ENCODE results near the gene AP1G1.
"Not testable (repeated sequence)": the region's sequence is repeated elsewhere in the genome, so short reads cannot be mapped to it uniquely, and the experiment has no call there.

AP1G1 gene

DNA sequence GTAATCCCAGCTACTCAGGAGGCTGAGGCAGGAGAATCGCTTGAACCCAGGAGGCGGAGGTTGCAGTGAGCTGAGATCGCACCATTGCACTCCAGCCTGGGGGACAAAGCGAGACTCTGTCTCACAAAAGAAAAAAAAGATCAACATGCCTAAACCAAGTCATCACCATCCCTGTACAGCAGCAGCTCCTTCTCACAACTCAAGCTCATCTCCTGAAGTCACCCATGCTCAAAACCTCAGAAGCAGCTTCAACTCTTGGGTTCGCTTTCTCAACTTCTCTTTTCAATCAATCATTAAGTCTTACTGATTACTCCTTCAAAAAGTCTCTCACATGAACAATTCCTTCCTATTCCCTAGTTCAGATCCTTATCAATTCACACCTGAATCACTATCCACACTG, 115.5 kb downstream of the AP1G1 start:
- DNase-seq: no peak

DNA sequence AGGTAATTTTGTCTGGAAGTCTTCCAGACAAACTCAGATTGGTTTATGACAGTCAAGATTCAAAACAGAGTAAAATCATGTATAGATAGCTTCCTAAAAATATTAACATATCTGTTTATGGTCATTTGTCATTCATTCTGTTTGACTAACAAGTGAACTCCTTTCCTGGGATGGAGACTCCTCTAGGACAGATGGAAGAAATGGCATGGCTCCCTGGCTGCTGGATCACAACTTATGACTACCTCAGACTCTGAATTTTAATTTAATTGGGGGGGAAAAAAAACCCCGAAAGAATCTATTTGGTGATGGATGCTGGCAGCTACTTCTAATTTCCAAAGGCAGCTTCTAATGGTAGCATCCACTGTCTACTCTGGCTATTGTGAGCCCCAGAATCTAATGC, 118.7 kb downstream of the AP1G1 start:
- DNase-seq: no peak

DNA sequence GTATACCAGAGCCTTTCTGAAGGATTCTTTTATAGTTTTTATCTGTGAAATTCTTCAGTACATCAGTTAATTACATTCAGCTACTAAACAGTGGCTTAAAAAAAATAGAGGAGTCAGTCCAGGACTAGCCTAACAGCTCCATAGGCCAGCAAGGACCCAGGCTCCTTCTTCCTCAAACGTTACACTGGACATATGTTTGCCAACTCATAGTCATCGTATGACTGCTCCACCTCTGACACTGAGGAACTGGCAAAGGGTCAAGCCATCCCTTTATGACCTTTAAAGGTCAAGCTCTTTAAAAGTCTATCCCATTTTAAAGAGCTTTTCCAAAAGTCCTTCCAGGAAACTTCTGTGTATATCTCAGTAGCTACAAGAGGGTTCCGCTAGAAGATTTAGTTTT, 120.8 kb downstream of the AP1G1 start:
- no peak for DNase-seq

DNA sequence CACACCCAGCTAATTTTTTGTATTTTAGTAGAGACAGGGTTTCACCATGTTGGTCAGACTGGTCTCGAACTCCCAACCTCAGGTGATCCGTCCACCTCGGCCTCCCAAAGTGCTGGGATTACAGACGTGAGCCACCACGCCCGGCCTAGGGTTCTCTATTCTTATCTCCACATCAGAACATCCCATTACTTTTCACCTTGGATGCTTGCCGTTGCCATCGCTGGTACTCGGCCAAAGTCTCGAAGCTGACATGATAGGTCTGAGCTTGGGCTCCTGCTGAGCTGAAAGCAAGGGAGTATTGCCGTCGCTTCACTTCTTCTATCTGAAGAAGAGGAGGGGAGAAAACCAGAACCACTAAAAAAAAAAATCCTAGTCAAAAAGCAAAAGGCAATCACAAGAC, 124.4 kb downstream of the AP1G1 start:
- not testable (repeated sequence) for DNase-seq

DNA sequence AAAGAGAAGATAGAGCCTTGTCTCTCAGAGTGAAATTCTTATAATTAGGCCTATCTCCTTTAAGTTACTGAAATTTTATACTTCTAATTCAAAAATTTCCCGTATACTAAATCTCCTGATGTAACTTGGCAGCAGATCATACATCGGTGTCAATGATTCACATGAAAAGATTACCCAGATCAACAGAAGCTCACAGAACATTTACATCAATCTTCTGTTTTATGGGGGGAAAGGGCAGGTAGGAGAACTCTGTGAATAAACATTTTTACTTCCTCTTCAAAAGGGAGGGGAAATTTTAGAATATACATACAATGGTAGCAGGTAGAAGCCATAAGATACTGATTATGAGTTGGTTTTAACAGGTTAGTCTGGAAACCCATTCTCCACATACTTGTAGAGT, 127.3 kb downstream of the AP1G1 start:
- no peak for DNase-seq

Measured in NCI-H187 (cell line).